WTC11 (cell line): ENCODE measurements around the gene MAP3K21. TPM values are rescaled to one million over a fixed set of nuclear protein-coding genes. Genes with fewer than 3 reads are reported as not detected.

Experiments used
- ARID4B ChIP-seq: sonication (generic); formaldehyde crosslinking; IDR thresholded peaks from 2 replicates; pipeline ENCODE4 v1.8.0; 2023; ENCODE audit warnings: missing genetic modification reagents, mild to moderate bottlenecking, borderline replicate concordance
- ATF2 ChIP-seq: sonication (generic); formaldehyde crosslinking; IDR thresholded peaks from 2 replicates; pipeline ENCODE4 v1.8.1; 2022; ENCODE audit warnings: low read depth, missing genetic modification reagents, borderline replicate concordance
- CREM ChIP-seq: sonication (generic); formaldehyde crosslinking; IDR thresholded peaks from 2 replicates; pipeline ENCODE4 v1.8.1; 2022; ENCODE audit warnings: mild to moderate bottlenecking, missing genetic modification reagents, moderate library complexity
- ESRRA ChIP-seq: sonication (generic); formaldehyde crosslinking; IDR thresholded peaks from 2 replicates; pipeline ENCODE4 v1.8.1; 2022; ENCODE audit warnings: mild to moderate bottlenecking, missing genetic modification reagents, borderline replicate concordance
- GTF2I ChIP-seq: fragments of 250-450 bp; sonication (Bioruptor Pico); conservative IDR thresholded peaks from 2 replicates; pipeline ENCODE4 v1.4.0; 2021; ENCODE audit warnings: mild to moderate bottlenecking
- IRF1 ChIP-seq: sonication (generic); formaldehyde crosslinking; IDR thresholded peaks from 2 replicates; pipeline ENCODE4 v1.8.0; 2023; ENCODE audit warnings: missing genetic modification reagents
- JAZF1 ChIP-seq: fragments of 250-450 bp; sonication (Bioruptor Pico); IDR thresholded peaks from 2 replicates; pipeline ENCODE4 v1.9.0; 2021; ENCODE audit warnings: moderate library complexity, mild to moderate bottlenecking, inconsistent platforms
- JUN ChIP-seq: sonication (generic); formaldehyde crosslinking; IDR thresholded peaks from 2 replicates; pipeline ENCODE4 v1.8.0; 2023; ENCODE audit warnings: mild to moderate bottlenecking, missing genetic modification reagents
- KAT7 ChIP-seq: sonication (generic); formaldehyde crosslinking; IDR thresholded peaks from 2 replicates; pipeline ENCODE4 v1.8.1; 2023; ENCODE audit warnings: missing genetic modification reagents, mild to moderate bottlenecking, borderline replicate concordance
- MXD4 ChIP-seq: fragments of 250-450 bp; sonication (Bioruptor Pico); IDR thresholded peaks from 2 replicates; pipeline ENCODE4 v1.8.0; 2021; ENCODE audit warnings: mild to moderate bottlenecking, moderate library complexity, borderline replicate concordance
- MYBL2 ChIP-seq: sonication (generic); formaldehyde crosslinking; IDR thresholded peaks from 2 replicates; pipeline ENCODE4 v1.8.1; 2023; ENCODE audit warnings: mild to moderate bottlenecking, moderate library complexity, missing genetic modification reagents
- NR3C1 ChIP-seq: sonication (generic); formaldehyde crosslinking; conservative IDR thresholded peaks from 2 replicates; pipeline ENCODE4 v1.8.1; 2023; ENCODE audit warnings: low read depth, mild to moderate bottlenecking, missing genetic modification reagents
- OVOL2 ChIP-seq: fragments of 250-450 bp; sonication (Bioruptor Pico); IDR thresholded peaks from 2 replicates; pipeline ENCODE4 v1.9.0; 2021; ENCODE audit warnings: mild to moderate bottlenecking, borderline replicate concordance
- PREB ChIP-seq: sonication (generic); formaldehyde crosslinking; IDR thresholded peaks from 2 replicates; pipeline ENCODE4 v1.8.1; 2022; ENCODE audit warnings: mild to moderate bottlenecking, missing genetic modification reagents, moderate library complexity, borderline replicate concordance
- PRRX2 ChIP-seq: fragments of 250-450 bp; sonication (Bioruptor Pico); IDR thresholded peaks from 2 replicates; pipeline ENCODE4 v1.8.0; 2021; ENCODE audit warnings: mild to moderate bottlenecking
- SMAD3 ChIP-seq: sonication (generic); formaldehyde crosslinking; IDR thresholded peaks from 2 replicates; pipeline ENCODE4 v1.8.0; 2022; ENCODE audit warnings: missing genetic modification reagents, mild to moderate bottlenecking, borderline replicate concordance
- SMAD4 ChIP-seq: sonication (generic); formaldehyde crosslinking; IDR thresholded peaks from 2 replicates; pipeline ENCODE4 v1.8.0; 2022; ENCODE audit warnings: mild to moderate bottlenecking, missing genetic modification reagents
- SOX15 ChIP-seq: fragments of 250-450 bp; sonication (Bioruptor Pico); IDR thresholded peaks from 2 replicates; pipeline ENCODE4 v1.9.0; 2021; ENCODE audit warnings: mild to moderate bottlenecking
- TEAD4 ChIP-seq: sonication (generic); formaldehyde crosslinking; IDR thresholded peaks from 2 replicates; pipeline ENCODE4 v1.8.0; 2022; ENCODE audit warnings: mild to moderate bottlenecking, missing genetic modification reagents
- ZNF121 ChIP-seq: sonication (generic); formaldehyde crosslinking; IDR thresholded peaks from 2 replicates; pipeline ENCODE4 v1.8.0; 2023; ENCODE audit warnings: missing genetic modification reagents
- ZNF138 ChIP-seq: sonication (generic); formaldehyde crosslinking; conservative IDR thresholded peaks from 2 replicates; pipeline ENCODE4 v1.8.1; 2022; ENCODE audit warnings: mild to moderate bottlenecking, moderate library complexity, missing genetic modification reagents
- ZNF263 ChIP-seq: sonication (generic); formaldehyde crosslinking; IDR thresholded peaks from 2 replicates; pipeline ENCODE4 v1.8.1; 2022; ENCODE audit warnings: low read depth, mild to moderate bottlenecking, moderate library complexity, missing genetic modification reagents
- ZNF423 ChIP-seq: fragments of 250-450 bp; sonication (Bioruptor Pico); IDR thresholded peaks from 2 replicates; pipeline ENCODE4 v2.1.2; 2022; ENCODE audit warnings: mild to moderate bottlenecking, moderate library complexity
- ZNF671 ChIP-seq: fragments of 250-450 bp; sonication (Bioruptor Pico); IDR thresholded peaks from 2 replicates; pipeline ENCODE4 v1.8.0; 2021; ENCODE audit warnings: mild to moderate bottlenecking
- total RNA-seq: library from RNA; stranded (reverse); gene quantifications from 3 replicates; pipeline ENCODE4 v1.2.3, GENCODE V29; 2021
- TF ChIP-seq, protein P1 (sequence below): sonication (generic); formaldehyde crosslinking; IDR thresholded peaks from 2 replicates; pipeline ENCODE4 v1.8.0; 2022; ENCODE audit warnings: mild to moderate bottlenecking, missing genetic modification reagents
- TF ChIP-seq, protein P2 (sequence below): sonication (generic); formaldehyde crosslinking; IDR thresholded peaks from 2 replicates; pipeline ENCODE4 v1.8.0; 2022; ENCODE audit warnings: missing genetic modification reagents
- TF ChIP-seq, protein P3 (sequence below): sonication (generic); formaldehyde crosslinking; IDR thresholded peaks from 2 replicates; pipeline ENCODE4 v1.8.1; 2023; ENCODE audit warnings: mild to moderate bottlenecking, moderate library complexity, missing genetic modification reagents

Gene MAP3K21
- total RNA-seq, 1 experiment from 2014 or later, result 24.0 TPM

GRCh38 chr1:233289676-233290075 is 37.8 kb upstream of the MAP3K21 start (continued):
- TF ChIP-seq PRRX2 (CRISPR knock-in tag) (no peak), NR3C1 (0 out of 2 replicates have a peak, but pooled peaks have one; percentile 4), MYBL2 (CRISPR knock-in tag) (no peak), SMAD4 (no peak), SMAD3 (CRISPR knock-in tag) (peak; percentile 77; the same call in 1 of the 2 replicates), JUN (no peak), ATF2 (CRISPR knock-in tag) (no peak), KAT7 (CRISPR knock-in tag) (0 out of 2 replicates have a peak, but pooled peaks have one; percentile 55), SOX15 (no peak), GTF2I (CRISPR knock-in tag) (no peak), TEAD4 (CRISPR knock-in tag) (0 out of 2 replicates have a peak, but pooled peaks have one; percentile 27), JAZF1 (CRISPR knock-in tag) (no peak), MXD4 (CRISPR knock-in tag) (no peak; the same call in 1 of the 2 replicates), CREM (CRISPR knock-in tag) (no peak), ZNF671 (CRISPR knock-in tag) (no peak), ZNF263 (CRISPR knock-in tag) (no peak), ARID4B (CRISPR knock-in tag) (no peak), PREB (CRISPR knock-in tag) (no peak), ESRRA (CRISPR knock-in tag) (0 out of 2 replicates have a peak, but pooled peaks have one; percentile 27), IRF1 (CRISPR knock-in tag) (no peak), ZNF138 (no peak), ZNF121 (CRISPR knock-in tag) (peak; percentile 80), OVOL2 (CRISPR knock-in tag) (no peak), ZNF423 (no peak)
- TF ChIP-seq, protein P1, sequence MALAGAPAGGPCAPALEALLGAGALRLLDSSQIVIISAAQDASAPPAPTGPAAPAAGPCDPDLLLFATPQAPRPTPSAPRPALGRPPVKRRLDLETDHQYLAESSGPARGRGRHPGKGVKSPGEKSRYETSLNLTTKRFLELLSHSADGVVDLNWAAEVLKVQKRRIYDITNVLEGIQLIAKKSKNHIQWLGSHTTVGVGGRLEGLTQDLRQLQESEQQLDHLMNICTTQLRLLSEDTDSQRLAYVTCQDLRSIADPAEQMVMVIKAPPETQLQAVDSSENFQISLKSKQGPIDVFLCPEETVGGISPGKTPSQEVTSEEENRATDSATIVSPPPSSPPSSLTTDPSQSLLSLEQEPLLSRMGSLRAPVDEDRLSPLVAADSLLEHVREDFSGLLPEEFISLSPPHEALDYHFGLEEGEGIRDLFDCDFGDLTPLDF (CRISPR knock-in tag), result no peak
- TF ChIP-seq, protein P2, sequence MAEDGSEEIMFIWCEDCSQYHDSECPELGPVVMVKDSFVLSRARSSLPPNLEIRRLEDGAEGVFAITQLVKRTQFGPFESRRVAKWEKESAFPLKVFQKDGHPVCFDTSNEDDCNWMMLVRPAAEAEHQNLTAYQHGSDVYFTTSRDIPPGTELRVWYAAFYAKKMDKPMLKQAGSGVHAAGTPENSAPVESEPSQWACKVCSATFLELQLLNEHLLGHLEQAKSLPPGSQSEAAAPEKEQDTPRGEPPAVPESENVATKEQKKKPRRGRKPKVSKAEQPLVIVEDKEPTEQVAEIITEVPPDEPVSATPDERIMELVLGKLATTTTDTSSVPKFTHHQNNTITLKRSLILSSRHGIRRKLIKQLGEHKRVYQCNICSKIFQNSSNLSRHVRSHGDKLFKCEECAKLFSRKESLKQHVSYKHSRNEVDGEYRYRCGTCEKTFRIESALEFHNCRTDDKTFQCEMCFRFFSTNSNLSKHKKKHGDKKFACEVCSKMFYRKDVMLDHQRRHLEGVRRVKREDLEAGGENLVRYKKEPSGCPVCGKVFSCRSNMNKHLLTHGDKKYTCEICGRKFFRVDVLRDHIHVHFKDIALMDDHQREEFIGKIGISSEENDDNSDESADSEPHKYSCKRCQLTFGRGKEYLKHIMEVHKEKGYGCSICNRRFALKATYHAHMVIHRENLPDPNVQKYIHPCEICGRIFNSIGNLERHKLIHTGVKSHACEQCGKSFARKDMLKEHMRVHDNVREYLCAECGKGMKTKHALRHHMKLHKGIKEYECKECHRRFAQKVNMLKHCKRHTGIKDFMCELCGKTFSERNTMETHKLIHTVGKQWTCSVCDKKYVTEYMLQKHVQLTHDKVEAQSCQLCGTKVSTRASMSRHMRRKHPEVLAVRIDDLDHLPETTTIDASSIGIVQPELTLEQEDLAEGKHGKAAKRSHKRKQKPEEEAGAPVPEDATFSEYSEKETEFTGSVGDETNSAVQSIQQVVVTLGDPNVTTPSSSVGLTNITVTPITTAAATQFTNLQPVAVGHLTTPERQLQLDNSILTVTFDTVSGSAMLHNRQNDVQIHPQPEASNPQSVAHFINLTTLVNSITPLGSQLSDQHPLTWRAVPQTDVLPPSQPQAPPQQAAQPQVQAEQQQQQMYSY (CRISPR knock-in tag), result 0 out of 2 replicates have a peak, but pooled peaks have one; percentile 42
- TF ChIP-seq, protein P3, sequence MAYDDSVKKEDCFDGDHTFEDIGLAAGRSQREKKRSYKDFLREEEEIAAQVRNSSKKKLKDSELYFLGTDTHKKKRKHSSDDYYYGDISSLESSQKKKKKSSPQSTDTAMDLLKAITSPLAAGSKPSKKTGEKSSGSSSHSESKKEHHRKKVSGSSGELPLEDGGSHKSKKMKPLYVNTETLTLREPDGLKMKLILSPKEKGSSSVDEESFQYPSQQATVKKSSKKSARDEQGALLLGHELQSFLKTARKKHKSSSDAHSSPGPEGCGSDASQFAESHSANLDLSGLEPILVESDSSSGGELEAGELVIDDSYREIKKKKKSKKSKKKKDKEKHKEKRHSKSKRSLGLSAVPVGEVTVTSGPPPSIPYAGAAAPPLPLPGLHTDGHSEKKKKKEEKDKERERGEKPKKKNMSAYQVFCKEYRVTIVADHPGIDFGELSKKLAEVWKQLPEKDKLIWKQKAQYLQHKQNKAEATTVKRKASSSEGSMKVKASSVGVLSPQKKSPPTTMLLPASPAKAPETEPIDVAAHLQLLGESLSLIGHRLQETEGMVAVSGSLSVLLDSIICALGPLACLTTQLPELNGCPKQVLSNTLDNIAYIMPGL, result no peak
